ENCODE results near the gene VPS4B.

Gene VPS4B

GRCh38 chr18:63394954-63395353 is 27.3 kb downstream of the VPS4B start:
- no peak for DNase-seq (ENCODE audit: low spot score)
- TF ChIP-seq CTCF (IDR thresholded peaks at IDR 0.05; ENCODE audit: extremely low read depth, missing control alignments): no peak

DNA sequence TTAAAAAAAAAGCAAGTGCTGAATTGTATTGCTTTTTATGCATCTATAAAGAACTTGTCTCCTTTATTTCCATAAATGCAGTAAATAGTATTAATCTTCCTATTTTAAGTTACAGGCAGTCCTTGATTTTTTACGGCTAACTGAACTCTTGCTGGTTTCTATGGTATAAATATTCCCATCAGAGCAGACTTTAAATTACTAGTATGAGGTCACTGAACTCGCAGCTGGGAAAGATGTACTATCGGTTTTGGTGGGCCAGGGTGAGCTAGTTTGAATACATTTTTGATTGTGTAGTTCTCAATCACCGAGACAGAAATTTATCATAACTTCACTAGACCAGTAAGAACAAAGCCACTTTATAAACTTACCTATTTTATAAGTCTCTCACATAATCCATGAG is 34.4 kb downstream of the VPS4B start:
- no peak for DNase-seq (ENCODE audit: low spot score)
- no peak for TF ChIP-seq CTCF (IDR thresholded peaks at IDR 0.05; ENCODE audit: extremely low read depth, missing control alignments)

- DNase-seq (ENCODE audit: low spot score): no peak
- no peak for TF ChIP-seq CTCF (IDR thresholded peaks at IDR 0.05; ENCODE audit: extremely low read depth, missing control alignments)
These were observed 39.4 kb downstream of the VPS4B start for GRCh38 chr18:63382843-63383242.

DNA sequence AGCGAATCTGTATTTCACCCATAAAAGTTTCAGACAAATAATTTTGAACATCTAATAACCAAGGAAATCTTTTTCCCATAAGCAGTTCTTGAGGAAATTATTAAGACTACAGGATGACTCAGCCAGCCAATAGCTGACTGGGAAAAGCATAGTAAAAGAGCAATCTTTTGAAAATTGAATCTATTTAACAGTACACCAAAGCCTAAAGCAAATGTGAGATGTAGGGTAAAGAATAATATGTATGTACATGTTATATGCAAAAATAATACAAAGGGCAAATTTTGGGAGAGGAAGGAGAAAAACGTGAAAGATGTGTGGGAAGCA is 42.7 kb downstream of the VPS4B start:
- DNase-seq (ENCODE audit: low spot score): no peak
- TF ChIP-seq CTCF (IDR thresholded peaks at IDR 0.05; ENCODE audit: extremely low read depth, missing control alignments): no peak

DNA sequence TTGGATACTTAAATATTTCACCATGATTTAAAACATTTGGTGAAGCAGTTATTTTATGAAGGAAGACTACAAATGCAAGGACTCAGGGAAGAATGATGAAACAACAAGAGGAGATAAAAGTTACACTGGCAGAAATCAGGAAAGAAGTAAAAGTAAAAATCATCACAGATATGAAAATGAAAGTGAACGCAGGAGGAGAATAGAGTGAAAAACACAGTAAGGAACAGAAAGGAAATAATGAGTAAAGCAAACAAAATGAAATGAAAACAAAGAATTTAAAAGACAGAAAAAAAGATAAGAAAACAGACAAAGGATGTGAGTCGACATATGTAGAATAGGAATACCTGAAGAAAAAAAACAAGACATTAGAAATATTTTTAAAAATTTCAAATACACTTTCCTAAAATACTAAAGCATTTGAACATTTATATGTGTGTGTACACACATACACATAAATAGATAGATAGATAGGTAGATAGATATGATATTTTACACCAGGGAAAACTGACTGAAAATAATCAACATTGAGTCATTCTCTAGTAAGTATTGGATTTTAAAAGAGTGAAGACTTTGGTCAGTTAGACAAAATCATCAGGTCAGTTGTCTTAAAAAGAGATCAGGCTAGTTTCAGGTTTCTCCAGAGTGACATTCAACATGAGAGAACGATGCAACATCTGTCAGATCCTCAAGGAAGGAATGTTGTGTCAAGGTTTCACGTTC is 43.2 kb downstream of the VPS4B start:
- peak; percentile 41 for DNase-seq (ENCODE audit: low spot score)

DNA sequence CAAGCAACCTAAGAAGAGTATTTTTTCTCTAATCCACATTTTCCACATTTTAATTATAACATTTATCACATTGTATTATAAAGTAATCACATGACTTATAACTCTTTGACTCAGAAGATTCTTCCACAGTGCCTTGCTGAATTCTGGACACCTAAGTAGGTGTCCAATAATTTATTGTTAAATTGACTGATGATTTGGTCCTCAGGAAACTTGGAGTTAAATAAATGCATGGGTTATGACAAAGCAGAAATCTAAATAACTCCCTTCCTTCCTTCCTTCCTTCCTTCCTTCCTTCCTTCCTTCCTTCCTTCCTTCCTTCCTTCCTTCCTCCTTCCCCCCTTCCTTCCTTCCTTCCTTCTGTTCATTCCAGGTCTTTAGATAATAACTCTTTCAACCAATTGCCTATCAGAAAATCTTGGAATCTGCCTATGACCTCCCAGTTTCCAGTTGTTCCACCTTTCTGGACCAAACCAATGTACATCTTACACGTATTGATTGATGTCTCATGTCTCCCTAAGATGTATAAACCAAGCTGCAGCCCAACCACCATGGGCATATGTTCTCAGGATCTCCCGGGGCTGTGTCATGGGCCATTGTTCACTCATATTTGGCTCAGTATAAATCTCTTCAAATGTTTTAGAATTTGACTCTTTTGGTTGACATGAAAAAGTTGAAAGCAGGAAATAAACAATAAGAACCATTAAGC is 44.8 kb downstream of the VPS4B start:
- TF ChIP-seq CTCF (IDR thresholded peaks at IDR 0.05; ENCODE audit: extremely low read depth, missing control alignments): no peak
- DNase-seq (ENCODE audit: low spot score): no peak

More for the DNA sequence above, 43.2 kb downstream of the VPS4B start:
- TF ChIP-seq CTCF (IDR thresholded peaks at IDR 0.05; ENCODE audit: extremely low read depth, missing control alignments): no peak

- no peak for TF ChIP-seq CTCF (IDR thresholded peaks at IDR 0.05; ENCODE audit: extremely low read depth, missing control alignments)
- DNase-seq (ENCODE audit: low spot score): no peak
These were observed 45.7 kb downstream of the VPS4B start for GRCh38 chr18:63376538-63376937.

Measured in GM20000 (cell line).